ENCODE results near the gene COL7A1.
A peak's percentile ranks its signal among the peaks of the same experiment; 100 is the strongest.
"Not testable (repeated sequence)": the region's sequence is repeated elsewhere in the genome, so short reads cannot be mapped to it uniquely, and the experiment has no call there.

The COL7A1 gene

GRCh38 chr3:48561045-48561736, 33.9 kb downstream of the COL7A1 start:
- peak; percentile 32 for DNase-seq

GRCh38 chr3:48560648-48561018, 34.5 kb downstream of the COL7A1 start:
- no peak for DNase-seq

- peak; percentile 69 for DNase-seq
Measured at GRCh38 chr3:48558493-48559134, 36.5 kb downstream of the COL7A1 start.

- peak; percentile 99 for DNase-seq
Measured at GRCh38 chr3:48556796-48557626, 38.1 kb downstream of the COL7A1 start, which contains the start of gene PFKFB4. TSS of gene PFKFB4 (minus strand) at chr3:48556803. CDS start at chr3:48556777, 26 bp downstream.

DNA sequence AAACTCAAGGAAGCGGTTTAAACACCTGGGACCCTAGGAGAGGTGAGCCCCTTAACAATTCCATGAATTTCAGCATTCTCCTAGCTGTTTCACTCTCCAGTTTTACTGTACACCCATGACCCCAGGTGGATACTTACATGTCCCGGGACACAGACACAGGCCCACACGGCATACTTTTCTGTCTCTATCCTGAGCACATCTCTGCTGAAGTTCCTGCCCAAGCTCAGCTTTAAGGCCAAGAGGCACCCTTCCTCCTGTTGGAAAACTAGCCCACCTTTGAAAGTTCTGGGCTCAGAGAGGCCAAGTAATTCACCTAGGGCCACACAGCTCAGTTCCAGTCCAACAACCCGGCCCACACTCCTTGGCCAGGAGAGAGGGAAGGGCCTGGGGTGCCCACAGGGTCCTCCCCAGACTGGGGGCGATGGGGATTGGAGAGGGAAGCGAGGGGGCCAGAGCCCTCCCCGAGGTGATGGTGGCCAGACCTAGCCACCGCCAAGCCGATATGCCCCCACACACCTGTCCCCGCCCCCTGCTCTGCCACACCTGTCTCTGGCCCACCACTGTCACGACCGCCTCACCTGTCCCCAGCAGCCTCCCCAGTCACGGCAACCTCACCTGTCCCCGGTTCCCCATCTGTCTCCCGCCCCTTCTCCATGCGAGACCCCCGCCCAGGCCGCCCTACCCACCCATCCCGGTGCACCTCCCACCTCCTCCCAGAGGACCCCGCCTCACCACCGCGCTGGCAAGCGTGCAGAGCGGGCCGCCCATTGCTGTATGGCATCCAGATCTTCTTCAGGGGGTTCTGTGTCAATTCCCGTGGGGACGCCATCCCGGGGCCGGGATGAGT, 39.0 kb downstream of the COL7A1 start:
- peak; percentile 57 for DNase-seq

- peak; percentile 93 for DNase-seq
Measured at GRCh38 chr3:48555231-48555948, 39.7 kb downstream of the COL7A1 start.

DNA sequence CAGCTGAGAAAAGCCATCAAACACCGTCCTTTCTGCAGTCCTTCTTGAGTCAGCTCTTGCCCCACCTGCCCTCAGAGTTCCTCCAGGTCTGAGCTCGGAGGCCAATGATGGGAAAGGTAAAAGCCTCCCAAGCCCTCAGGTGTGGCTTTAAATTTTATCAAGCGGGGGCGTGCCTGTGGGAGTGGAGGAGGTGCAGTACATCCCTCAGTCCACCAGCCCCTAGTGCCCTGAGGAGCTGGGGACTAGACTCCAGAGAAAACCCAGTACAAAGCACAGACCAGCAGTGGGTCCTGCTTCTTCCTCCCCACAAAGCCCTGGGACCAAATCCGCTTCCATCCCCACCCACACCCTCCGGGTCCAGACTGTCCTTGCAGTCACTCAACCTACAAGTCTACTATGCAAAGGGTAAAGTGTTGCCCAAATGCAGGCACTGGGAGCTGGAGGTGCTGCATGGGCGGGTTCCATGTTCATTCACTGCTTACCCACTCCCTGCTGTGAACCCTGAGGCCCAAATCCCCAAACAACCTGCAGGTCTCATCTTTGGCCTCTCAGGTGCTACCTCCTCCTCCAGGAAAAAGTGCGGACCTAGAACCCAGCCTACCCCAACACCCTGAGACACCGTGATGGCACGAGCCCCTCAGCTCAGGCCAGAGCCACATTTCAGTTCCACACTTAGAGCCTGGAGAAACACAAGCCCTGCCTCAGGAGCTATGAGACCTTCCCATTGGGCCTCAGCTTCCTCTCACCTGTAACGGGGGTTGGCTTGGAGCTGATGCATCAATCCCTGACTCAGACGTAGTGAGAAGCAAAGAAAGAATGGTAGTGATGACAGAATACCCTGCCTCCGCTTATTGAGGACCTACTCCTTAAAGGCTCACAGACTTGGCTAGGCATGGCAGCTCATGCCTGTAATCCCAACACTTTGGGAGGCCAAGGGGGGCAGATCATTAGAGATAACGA, 41.0 kb downstream of the COL7A1 start:
- no peak for DNase-seq

- DNase-seq: no peak
Measured at GRCh38 chr3:48553361-48553760, 41.8 kb downstream of the COL7A1 start.

DNA sequence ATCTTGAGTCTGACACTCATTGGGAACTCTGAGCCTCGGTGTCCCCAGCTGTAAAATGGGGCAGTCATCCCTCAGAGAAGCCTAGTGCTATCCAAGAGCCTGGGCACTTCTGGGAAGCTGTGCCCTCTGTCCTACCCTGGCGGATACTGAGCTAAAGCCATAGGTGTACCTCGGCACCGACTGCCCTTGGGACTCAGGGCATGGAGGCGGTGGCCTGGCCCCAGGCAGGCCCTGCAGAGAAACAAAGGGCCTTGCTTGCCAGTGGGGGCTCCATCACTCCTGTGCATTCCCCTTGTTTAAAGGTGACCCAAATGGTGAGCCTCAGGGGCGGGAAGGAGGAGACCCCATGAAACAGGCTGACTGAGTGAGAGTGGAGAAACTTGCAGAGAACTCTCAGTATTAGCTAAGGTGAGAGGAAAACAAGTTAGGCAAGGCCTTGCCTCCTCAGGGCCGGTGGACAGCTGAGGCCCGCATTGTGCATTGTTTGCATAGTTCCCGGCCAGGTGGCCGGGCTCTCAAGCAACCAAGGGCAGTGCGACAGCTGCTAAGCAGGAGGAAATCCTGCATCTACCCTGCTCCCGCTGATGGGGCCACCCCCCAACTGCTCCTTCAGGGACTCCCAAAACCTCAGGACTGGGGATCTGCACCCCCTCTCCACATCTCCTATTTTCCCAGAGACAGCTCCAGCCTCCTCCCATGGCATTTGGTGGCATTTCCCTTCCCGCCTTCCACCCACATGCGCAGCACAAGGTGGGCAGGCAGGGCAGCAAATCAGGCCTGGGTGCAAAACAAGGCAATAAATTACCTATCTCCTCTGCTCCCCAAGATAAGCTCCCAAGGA, 42.8 kb downstream of the COL7A1 start:
- no peak for DNase-seq

DNA sequence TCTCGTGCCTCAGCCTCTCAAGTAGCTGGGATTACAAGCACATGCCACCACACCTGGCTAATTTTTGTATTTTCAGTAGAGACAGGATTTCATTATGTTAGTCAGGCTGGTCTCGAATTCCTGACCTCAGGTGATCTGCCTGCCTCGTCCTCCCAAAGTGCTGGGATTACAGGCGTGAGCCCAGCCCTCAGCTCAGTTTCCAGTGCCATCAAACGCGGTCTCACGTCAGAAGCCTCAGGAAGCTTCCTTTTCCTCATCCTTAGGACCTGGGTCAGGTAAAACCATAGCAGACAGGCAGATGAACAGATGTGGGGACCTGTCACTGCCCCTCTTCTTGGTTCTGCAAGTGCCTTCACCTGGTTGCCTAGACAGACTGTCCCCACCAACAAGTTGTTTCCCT, 43.5 kb downstream of the COL7A1 start:
- DNase-seq: not testable (repeated sequence)

DNA sequence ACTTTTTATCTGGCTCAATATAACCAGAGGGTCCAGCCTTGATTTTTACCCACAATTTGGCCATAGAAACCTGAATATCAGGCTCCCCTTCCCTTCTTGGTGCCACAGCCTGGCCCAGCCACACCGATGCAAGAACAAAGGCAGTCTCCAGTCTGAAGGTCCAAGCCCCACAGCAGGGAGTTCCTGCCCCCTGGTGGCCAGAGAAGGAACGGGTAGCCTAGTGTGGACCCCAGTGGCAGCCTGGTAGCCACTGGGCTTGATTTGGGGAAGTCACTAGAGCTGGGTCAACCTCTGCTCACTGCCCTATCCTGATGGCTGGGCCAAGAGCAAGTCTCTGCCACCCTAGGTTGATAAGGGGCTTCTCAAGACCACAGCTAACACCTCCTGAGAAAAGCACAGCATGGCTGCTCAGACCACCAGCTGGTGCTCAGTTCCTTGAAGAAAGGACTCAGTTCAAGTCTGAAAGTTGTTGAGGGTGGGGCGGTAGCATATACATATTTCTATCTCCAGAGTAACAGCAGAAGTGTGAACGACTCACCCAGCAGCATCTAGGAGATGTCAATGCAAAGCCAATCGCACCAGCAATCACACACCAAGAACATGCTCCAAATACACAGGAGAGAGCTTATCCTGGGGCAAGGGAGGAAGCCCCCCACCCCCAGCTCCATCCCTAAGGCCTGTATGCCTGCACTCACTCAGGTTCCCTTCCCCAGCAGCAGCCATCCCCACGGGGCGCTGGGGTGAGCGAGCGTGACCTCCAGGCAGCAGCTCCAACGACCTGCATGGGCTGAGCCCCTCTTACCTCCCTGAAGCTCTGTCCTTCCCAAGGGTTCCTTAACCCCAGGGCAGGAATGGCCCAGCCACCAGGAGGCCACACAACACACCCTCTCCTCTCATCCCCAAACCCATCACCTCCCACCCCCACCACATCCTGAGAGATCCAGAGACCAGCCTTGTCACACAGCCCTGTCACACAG, 46.1 kb downstream of the COL7A1 start:
- peak; percentile 94 for DNase-seq

GRCh38 chr3:48548126-48548525, 47.0 kb downstream of the COL7A1 start:
- no peak for DNase-seq

- no peak for DNase-seq
Measured at GRCh38 chr3:48546203-48546829, 48.8 kb downstream of the COL7A1 start.

DNA sequence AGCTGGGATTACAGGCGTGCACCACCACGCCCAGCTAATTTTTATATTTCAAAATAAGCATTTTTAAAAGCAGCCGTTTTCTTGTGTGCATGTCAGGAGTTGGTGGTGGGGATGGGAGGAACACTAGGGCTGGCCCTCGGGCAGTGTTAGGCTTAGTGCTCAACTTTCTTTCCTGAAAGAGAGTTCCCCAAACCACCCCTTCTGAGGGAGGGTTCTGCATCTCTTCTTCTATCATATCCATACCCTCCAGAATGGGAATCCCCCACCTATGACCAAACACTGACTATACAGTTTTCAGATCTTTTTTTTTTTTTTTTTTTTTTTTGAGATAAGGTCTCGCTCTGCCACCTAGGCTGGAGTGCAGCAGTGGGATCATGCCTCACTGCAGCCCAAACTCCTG, 51.0 kb downstream of the COL7A1 start:
- DNase-seq: no peak

DNA sequence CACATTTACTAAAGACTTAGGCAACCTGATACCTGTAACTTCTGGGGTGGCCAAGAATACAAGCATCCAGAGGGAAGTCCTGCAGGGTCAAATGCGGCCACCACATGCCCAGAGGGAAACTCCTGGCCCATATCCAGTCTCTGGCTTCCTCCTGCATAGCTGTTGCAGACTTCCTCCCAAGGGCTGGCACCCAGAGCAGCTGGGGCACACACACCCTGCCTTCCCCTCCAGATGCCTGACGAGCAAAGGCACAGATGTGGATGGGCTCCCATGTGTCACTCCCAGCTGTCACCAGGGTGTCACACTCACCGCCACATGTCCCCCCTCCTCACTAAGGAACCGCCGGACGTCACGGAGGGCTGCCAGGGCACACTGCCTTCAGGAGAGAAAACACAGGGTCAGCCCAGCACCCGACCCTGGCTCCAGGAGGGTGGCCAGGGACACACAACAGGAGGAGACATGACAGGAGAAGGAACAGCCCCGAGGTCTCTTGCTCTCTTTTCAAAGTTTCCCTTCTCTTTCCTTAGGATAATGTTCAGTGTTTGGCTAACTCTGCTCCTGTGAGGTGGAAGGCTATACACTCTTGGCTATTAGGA, 51.8 kb downstream of the COL7A1 start:
- DNase-seq: no peak

DNA sequence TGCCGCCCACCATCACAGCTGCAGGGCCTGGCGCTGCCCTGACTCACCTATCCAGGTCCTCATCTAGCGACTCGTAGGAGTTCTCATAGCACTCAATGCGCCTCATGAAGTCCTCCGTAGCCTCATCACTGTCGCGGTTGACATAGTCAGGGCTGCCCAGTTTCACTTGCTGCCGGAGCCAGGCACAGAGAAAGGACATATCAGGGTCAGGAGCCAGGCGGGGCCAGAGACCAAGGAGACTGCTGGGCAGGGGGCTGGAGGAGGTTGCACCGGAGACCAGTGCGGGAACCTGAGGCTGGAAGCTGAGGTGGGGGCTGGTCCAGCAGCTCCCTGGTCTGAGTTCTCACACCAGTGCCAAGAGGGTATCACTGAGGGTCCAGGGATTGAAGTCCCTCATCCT, 56.7 kb downstream of the COL7A1 start:
- no peak for DNase-seq

DNA sequence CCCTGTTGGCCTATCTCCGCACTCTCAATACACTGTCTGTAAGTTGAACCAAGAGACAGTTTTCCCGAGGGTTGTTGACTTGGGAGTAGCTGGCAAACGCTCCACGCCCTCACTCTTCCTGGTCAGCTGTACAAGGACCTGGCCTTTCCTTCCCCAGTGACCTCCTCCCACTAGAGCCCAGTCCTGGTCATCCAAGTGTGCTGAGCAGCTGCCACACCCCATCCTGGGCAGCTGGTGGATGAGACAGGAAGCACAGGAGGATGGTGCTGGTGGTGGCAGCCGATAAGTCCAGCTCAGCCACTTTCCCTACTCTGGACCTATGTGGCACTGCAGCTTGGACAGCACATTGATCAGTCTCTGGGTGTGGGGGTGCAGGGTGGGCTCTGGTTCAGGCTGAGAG, 58.3 kb downstream of the COL7A1 start:
- DNase-seq: no peak

GRCh38 chr3:48536116-48536515, 59.0 kb downstream of the COL7A1 start:
- no peak for DNase-seq

Data from OCI-M1 (cell line).